Peyer's patch (tissue), 4 donors: ENCODE data around the gene GLT6D1. TPM values are rescaled to one million over a fixed set of nuclear protein-coding genes. Genes with fewer than 3 reads are reported as not detected.

Experiments used
- DNase-seq, 3 donors: peaks; one replicate each; pipeline ENCODE4 v3.0.0-alpha.2; 2017 to 2019
- H3K27ac ChIP-seq, 4 donors: fragments of 200-600 bp; sonication (generic); one replicate each; pipeline ENCODE4 v1.5.1; 2016 to 2019
- H3K27me3 ChIP-seq, 2 donors: fragments of 200-600 bp; sonication (generic); one replicate each; pipeline ENCODE4 v1.5.1; 2019
- H3K36me3 ChIP-seq, 3 donors: fragments of 200-600 bp; sonication (generic); one replicate each; pipeline ENCODE4 v1.5.1; 2016 to 2019
- H3K4me1 ChIP-seq, 4 donors: fragments of 200-600 bp; sonication (generic); one replicate each; pipeline ENCODE4 v1.5.1; 2016 to 2019
- H3K4me3 ChIP-seq, 4 donors: fragments of 200-600 bp; sonication (generic); 1 replicate in 3 of 4; 2 replicates in 1 of 4; pipeline ENCODE4 v1.5.1; 2016 to 2019; ENCODE audit warnings: mild to moderate bottlenecking in 1 of 4
- H3K9me3 ChIP-seq, 4 donors: fragments of 200-600 bp; sonication (generic); one replicate each; pipeline ENCODE4 v1.5.1; 2016 to 2019; ENCODE audit warnings: mild to moderate bottlenecking in 1 of 4
- CTCF ChIP-seq, 6 experiments: fragments of 450-650 bp in 4 of 6; fragments of 200-600 bp in 2 of 6; sonication (generic) in 1 of 6; IDR thresholded peaks; one replicate each; pipeline ENCODE4 v1.5.1; 2017 to 2019; ENCODE audit warnings: antibody characterized with exemption in 6 of 6, mild to moderate bottlenecking in 3 of 6, moderate library complexity in 1 of 6
- POLR2A ChIP-seq, 2 donors: fragments of 450-650 bp; IDR thresholded peaks; one replicate each; pipeline ENCODE4 v1.5.1; 2017; ENCODE audit warnings: antibody characterized with exemption in 2 of 2, mild to moderate bottlenecking in 2 of 2, moderate library complexity in 2 of 2
- total RNA-seq, 4 donors: library from RNA; depleted of rRNA; stranded (reverse); fragments of >200 nt; gene quantifications; one replicate each; pipeline ENCODE4 v1.1.0, GENCODE V29; 2016

Gene GLT6D1
- total RNA-seq, 4 donors from 2014 or later, result not detected

DNA sequence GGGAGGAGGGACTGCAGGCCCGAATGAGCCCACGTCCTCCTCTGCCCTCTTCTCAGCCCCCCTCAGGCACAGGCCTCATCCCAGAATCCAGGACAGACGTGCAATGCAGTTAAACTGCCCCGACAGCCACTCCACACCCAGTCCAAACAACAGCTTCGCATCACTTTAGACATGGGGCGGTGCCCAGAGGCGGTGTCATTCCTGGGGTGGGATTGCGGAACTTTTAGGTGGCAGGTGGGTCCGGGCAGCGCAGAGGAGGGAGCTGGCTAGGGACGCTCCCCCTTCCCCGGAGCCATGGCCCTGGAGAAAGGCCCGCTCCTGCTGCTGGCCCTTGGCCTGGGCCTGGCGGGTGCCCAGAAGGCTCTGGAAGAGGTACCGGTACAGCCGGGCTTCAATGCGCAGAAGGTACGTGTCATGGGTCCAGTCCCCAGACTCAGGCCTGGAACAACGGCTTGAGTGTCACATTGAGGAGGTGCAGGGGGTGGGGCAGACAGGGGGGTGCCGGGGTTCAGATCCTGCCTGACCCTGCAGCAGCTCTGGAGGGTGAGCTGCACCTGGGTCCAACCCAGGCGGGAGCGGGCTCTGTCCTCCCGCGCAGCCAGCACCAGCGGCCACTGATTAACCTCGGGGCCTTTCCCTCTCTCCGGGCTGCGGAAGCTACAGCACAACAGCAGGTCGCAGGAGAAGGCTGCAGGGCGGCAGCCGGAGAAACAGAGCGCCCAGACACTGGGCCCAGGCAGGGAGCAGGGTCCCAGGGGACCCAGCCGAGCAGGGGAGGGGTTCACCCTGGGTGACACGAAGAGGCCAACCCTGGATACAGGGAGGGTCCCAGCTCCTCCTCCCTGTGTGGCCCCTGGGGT, 25.2 kb downstream of the GLT6D1 start:
- Histone ChIP-seq H3K9me3 (no peaks in the 10 kb centered on the region), H3K27me3 (no peaks in the 10 kb centered on the region), H3K36me3 (no peaks in the 10 kb centered on the region), H3K4me3 (no peak overlapping the region), H3K27ac (no peak overlapping the region), H3K4me1 (no peaks in the 10 kb centered on the region)
- TF ChIP-seq CTCF (IDR thresholded peaks at IDR 0.05) (no peak), POLR2A (IDR thresholded peaks at IDR 0.05) (no peak)
- peak in 2 of 3 donors; percentile 8 to 34 for DNase-seq

- Histone ChIP-seq H3K4me1 (no peaks in the 10 kb centered on the region), H3K4me3 (no peak overlapping the region), H3K9me3 (no peaks in the 10 kb centered on the region), H3K27ac (no peak overlapping the region), H3K36me3 (no peaks in the 10 kb centered on the region), H3K27me3 (no peaks in the 10 kb centered on the region)
- TF ChIP-seq POLR2A (IDR thresholded peaks at IDR 0.05), result no peak
- TF ChIP-seq CTCF (IDR thresholded peaks at IDR 0.05), result no peak
- DNase-seq, result peak in 2 of 3 donors; percentile 0 to 35
Measured at GRCh38 chr9:135612981-135613910, 26.1 kb downstream of the GLT6D1 start.

DNA sequence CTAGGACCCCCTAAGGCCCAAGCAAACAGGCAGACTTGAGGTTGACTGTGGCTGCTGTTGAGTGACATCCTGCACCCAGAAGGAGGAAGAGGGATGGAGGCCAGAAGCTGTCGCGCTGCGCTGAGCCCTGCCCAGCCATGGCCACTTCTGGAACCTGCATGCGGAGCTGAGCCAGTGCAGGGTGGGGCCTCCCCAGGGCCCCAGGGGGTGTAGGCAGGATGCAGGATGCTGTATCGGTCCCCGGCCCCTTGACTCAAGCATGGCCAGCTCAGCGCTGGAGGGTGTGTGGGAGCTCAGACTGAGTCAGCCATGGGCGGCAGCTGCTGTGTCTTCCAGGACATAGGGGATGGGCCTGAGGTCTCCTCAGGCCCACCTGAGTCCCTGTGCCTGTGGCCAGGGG, 26.9 kb downstream of the GLT6D1 start:
- DNase-seq, result no peak
- Histone ChIP-seq H3K27ac (no peak overlapping the region), H3K4me1 (no peaks in the 10 kb centered on the region)

DNA sequence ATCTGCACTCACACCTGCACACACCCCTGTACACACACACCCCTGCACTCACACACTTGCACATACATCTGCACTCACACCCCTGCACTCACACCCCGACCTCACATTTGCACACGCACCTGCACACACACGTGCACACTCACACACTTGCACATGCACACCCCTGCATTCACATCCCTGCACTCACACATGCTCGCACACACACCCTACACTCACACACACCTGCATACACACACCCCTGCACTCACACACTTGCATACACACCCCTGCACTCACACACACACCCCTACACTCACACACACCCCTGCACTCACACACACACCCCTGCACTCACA, 27.5 kb downstream of the GLT6D1 start:
- DNase-seq, result no peak
- Histone ChIP-seq H3K27ac (no peak overlapping the region), H3K4me3 (no peak overlapping the region), H3K27me3 (no peaks in the 10 kb centered on the region), H3K36me3 (no peaks in the 10 kb centered on the region), H3K9me3 (no peaks in the 10 kb centered on the region), H3K4me1 (no peaks in the 10 kb centered on the region)
- TF ChIP-seq CTCF (IDR thresholded peaks at IDR 0.05) (no peak), POLR2A (IDR thresholded peaks at IDR 0.05) (no peak)

More for the DNA sequence above, 26.9 kb downstream of the GLT6D1 start:
- no peaks in the 10 kb centered on the region for H3K36me3 ChIP-seq
- no peaks in the 10 kb centered on the region for H3K9me3 ChIP-seq
- no peak overlapping the region for H3K4me3 ChIP-seq
- H3K27me3 ChIP-seq, result no peaks in the 10 kb centered on the region
- TF ChIP-seq CTCF (IDR thresholded peaks at IDR 0.05) (no peak), POLR2A (IDR thresholded peaks at IDR 0.05) (no peak)

GRCh38 chr9:135611142-135611874, 28.0 kb downstream of the GLT6D1 start:
- Histone ChIP-seq H3K9me3 (no peaks in the 10 kb centered on the region), H3K27me3 (no peaks in the 10 kb centered on the region), H3K4me1 (no peaks in the 10 kb centered on the region), H3K27ac (no peak overlapping the region), H3K36me3 (no peaks in the 10 kb centered on the region), H3K4me3 (no peak overlapping the region)
- TF ChIP-seq CTCF (IDR thresholded peaks at IDR 0.05), result no peak
- no peak for TF ChIP-seq POLR2A (IDR thresholded peaks at IDR 0.05)
- DNase-seq, result no peak
